ENCODE measurements around the gene ATP5PD. TPM values are rescaled to one million over a fixed set of nuclear protein-coding genes. Genes with fewer than 3 reads are reported as not detected.
"Not testable (repeated sequence)": the region's sequence is repeated elsewhere in the genome, so short reads cannot be mapped to it uniquely, and the experiment has no call there.

ATP5PD gene
- total RNA-seq, 2 experiments from 2014 or later = 175 to 181 TPM

DNA sequence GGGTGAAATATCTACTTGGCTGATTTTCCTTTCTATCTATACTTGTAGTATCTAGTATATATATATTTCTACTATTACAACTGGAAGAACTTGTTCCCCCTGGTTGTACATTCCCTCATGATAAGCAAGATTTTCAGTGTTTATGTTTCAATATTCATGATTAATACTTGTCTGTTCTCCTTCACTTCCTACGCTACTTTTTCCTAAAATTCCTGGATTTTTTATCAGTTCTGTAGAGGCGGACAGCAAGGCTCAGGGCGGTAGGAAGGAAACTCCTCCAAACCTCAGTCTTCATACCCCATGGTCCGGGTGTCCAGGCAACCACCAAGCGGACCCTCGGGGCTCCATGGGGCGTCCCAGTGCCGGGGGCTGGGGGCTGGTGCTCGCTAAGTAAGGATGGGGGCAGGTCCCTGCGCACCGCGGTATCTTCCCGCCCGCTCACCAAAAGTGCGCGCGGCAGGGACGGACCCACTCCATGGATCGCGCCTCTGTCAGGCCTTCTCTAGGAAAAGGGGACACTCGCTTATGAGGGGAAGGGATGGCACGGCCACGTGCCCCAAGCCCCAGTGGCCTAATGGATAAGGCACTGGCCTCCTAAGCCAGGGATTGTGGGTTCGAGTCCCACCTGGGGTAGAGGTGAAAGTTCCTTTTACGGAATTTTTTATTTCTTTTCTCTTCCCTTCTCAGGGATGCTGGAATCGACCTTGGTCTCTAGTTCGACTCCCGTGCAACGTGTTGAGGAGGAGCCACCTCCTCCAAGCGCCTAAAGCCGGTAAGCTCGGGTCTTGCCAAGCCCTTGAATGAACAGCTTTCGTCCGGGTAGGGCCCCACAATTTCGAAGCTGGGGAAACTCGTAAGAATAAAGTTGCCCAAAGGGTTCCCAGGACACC is 13.2 kb downstream of the ATP5PD start:
- ChIA-PET POLR2A (interaction anchor here (0.6 to 2.4 kb wide), 5 partner anchors 13 to 822 kb away, joined by 3 to 16 read pairs (median 4); partner anchors contain the start of genes ATP5PD, KCTD2, MIF4GD and MRPL58), CTCF (interaction anchor here (0.6 to 3.0 kb wide), 5 partner anchors 14 to 169 kb away, joined by 3 to 9 read pairs (median 7); partner anchors contain the start of genes ATP5PD, KCTD2 and MRPL58)

GRCh38 chr17:75032720-75033280 is 14.0 kb downstream of the ATP5PD start:
- POLR2A ChIA-PET = interaction anchor here (1.7 to 2.4 kb wide), 2 partner anchors 14 to 20 kb away, joined by 7 to 11 read pairs; partner anchors contain the start of genes ATP5PD, KCTD2 and MRPL58
- CTCF ChIA-PET = interaction anchor here (0.5 to 1.6 kb wide), 5 partner anchors 9 to 644 kb away, joined by 3 to 4 read pairs (median 3); partner anchors contain the start of gene MRPL58

GRCh38 chr17:75031972-75032719 is 14.6 kb downstream of the ATP5PD start:
- ChIA-PET POLR2A (interaction anchor here (1.7 kb wide), 1 partner anchor 20 kb away, joined by 11 read pairs; the partner anchor contains the start of gene MRPL58), CTCF (interaction anchor here (0.6 to 1.7 kb wide), 7 partner anchors 8 to 74 kb away, joined by 3 to 7 read pairs (median 3); partner anchors contain the start of gene MRPL58)

- POLR2A ChIA-PET = no interaction called here
- CTCF ChIA-PET = no interaction called here
Measured at GRCh38 chr17:75030161-75030560, 16.6 kb downstream of the ATP5PD start.

DNA sequence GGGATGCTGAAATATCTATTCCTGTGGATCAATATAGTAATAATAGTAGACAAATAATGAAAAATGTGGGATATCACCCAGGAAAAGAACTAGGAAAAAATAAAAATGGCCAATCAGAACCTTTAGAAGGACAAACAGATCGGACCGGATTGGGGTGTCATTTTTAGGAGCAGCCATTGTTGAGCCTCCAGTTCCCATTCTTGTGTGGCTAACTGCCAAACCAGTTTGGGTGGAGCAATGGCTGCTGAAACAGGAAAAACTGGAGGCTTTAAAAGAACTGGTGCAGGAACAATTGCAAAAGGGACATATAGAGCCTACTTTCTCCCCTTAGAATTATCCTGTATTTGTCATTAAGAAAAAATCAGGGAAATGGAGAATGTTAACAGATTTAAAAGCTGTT is 20.1 kb downstream of the ATP5PD start:
- POLR2A ChIA-PET = not testable (repeated sequence)

DNA sequence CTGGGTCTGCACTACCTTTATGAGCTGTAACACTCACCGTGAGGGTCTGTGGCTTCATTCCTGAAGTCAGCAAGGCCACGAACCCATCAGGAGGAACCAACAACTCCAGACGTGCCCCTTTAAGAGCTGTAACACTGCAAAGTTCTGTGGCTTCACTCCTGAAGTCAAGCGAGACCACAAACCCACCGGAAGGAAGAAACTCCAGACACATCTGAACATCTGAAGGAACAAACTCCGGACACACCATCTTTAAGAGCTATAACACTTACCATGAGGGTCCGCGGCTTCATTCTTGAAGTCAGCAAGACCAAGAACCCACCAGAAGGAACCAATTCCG is 21.4 kb downstream of the ATP5PD start:
- CTCF ChIA-PET = interaction anchor here (1.1 to 1.2 kb wide), 2 partner anchors 10 to 14 kb away, joined by 3 to 4 read pairs; no protein-coding TSS in a partner anchor
- POLR2A ChIA-PET = interaction anchor here (1.0 kb wide), 1 partner anchor 13 kb away, joined by 3 read pairs; the partner anchor contains the start of gene MRPL58

More for the DNA sequence above, 20.1 kb downstream of the ATP5PD start:
- CTCF ChIA-PET = interaction anchor here (1.1 kb wide), 1 partner anchor 15 kb away, joined by 4 read pairs; no protein-coding TSS in a partner anchor

GRCh38 chr17:75024686-75025397 is 21.9 kb downstream of the ATP5PD start:
- ChIA-PET CTCF (interaction anchor here (1.2 to 2.1 kb wide), 2 partner anchors 11 to 12 kb away, joined by 3 to 7 read pairs; partner anchors contain the start of gene MRPL58), POLR2A (interaction anchor here (1.0 kb wide), 1 partner anchor 12 kb away, joined by 3 read pairs; the partner anchor contains the start of gene MRPL58)

DNA sequence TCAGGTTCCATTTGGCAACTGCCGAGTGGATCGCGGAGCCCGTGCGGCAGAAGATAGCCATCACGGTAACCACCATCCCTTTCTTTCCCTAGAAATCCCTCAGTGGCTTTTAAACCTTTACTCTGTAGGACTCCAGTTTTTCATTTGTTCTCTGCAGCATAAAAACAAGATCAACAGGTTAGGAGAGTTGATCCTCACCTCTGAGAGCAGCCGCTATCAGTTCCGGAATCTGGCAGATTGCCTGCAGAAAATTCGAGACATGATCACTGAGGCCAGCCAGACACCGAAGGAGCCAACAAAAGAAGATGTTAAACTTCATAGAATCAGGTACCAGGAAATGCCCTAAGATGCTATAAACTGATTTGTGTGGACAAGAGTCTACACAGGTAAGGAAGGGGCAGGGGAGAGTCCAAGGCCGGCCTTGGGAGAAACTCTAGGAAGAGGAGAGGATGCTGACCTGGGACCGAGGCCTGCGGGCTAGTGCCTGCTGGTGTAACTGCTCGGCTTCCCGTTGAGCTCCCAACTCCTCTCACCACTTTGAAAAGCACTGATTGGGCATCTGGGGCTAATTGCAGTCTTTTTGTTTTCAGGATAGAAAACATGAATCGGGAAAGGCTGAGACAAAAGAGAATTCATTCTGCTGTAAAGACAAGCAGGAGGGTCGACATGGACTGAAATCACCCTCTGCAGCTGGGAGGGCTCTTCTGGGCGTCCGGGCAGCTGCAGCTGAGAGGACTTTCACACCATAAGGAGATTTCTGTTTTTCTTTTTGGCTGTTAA is 26.2 kb downstream of the ATP5PD start:
- ChIA-PET POLR2A (no interaction called here), CTCF (no interaction called here)

DNA sequence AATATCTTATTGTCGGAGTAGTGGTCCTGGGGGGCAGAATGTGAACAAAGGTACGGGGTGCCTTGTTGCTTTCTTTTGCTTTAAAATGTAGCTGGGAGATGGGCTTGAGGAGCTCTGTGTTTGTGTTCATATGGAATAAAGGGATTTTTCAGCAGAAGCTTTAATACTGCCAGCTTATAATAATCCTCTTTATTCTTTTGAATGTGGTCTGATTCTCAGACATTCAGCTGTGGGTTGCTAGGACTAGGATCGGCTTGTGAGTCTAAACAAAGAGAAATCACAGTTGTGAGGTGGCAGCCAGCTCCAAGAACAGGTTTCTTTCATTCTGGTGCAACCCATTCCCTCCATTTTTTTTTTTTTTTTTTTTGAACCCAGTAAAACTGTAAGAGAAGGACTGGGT is 27.1 kb downstream of the ATP5PD start:
- ChIA-PET CTCF (interaction anchor here (1.4 kb wide), 1 partner anchor 11 kb away, joined by 3 read pairs; no protein-coding TSS in a partner anchor), POLR2A (no interaction called here)

GRCh38 chr17:75019146-75019545 is 27.6 kb downstream of the ATP5PD start:
- ChIA-PET CTCF (interaction anchor here (1.4 kb wide), 1 partner anchor 12 kb away, joined by 3 read pairs; no protein-coding TSS in a partner anchor), POLR2A (no interaction called here)

DNA sequence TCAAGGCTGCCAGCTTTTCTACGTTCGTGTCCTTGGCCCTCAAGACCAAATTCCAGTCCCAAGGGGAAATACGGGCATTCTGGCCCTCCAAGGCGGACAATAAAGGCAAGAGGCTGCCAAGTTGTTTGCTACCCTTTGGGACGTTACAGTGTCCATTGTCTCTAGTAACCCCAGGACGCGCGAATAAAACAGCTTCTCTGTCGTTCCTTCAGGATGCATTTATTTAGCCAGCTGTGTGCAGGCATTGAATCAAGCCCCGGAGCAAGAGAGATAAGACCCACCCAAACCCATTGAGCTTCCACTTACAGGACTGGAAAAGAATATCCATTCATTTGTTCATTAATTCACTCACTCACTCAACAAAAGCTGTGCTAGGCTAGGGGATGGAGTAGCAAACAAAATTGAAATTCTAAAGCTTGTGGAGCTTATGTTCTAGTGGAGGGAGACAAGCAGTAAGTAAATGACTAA is 33.6 kb downstream of the ATP5PD start:
- CTCF ChIA-PET = interaction anchor here (0.8 to 4.7 kb wide), 11 partner anchors 11 to 262 kb away, joined by 3 to 31 read pairs (median 5); partner anchors contain the start of genes CDR2L, HID1 and OTOP2
- POLR2A ChIA-PET = interaction anchor here (0.6 to 2.8 kb wide), 8 partner anchors 10 to 52 kb away, joined by 3 to 17 read pairs (median 6); partner anchors contain the start of genes ATP5PD and CDR2L

GRCh38 chr17:75012346-75013091 is 34.2 kb downstream of the ATP5PD start, which contains the start of gene MRPL58:
Gene MRPL58 (plus strand): TSS chr17:75012670. CDS start chr17:75012687, 17 bp downstream.
- CTCF ChIA-PET = interaction anchor here (0.7 to 4.7 kb wide), 13 partner anchors 12 to 262 kb away, joined by 3 to 31 read pairs (median 5); partner anchors contain the start of genes CDR2L, HID1 and OTOP2
- POLR2A ChIA-PET = interaction anchor here (0.6 to 2.8 kb wide), 9 partner anchors 11 to 175 kb away, joined by 3 to 17 read pairs (median 6); partner anchors contain the start of genes ATP5PD and CDR2L

GRCh38 chr17:75012096-75012345 is 34.7 kb downstream of the ATP5PD start:
- POLR2A ChIA-PET = interaction anchor here (0.6 to 2.8 kb wide), 8 partner anchors 11 to 176 kb away, joined by 3 to 17 read pairs (median 6); partner anchors contain the start of genes ATP5PD and CDR2L
- CTCF ChIA-PET = interaction anchor here (0.7 to 4.7 kb wide), 11 partner anchors 14 to 261 kb away, joined by 3 to 31 read pairs (median 5); partner anchors contain the start of genes CDR2L and HID1

DNA sequence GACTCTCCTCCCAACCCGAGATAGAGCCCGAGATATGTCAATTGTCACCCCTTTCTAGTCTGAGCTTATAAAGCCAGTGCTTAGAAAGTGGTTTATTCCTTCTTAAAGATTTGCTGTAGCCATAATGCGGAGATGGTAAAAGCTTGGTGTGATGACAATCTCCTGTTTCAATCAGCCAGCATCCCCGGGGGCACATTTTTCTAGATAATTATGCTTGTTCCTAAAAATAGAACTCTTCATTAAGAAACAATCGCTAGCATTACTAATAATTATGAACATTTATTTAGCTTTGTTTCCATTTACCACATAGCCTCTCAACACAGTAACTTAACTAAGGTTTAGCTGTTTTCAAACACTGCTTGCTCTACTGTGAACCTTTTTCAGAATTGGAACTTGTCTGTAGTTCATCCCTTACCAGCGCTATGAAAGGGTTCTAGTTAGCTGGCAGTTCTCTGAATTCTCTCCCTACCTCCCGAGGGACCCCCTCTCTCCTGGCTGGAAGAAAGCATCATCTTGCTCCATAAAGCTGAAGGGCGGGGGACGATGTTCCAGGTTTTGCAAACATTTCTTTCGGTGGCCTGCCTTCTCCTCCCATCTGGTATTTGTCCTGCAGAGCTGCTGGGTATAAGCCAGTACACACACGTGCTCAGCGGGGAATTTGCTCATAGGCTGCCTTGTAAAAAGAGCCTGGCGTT is 35.2 kb downstream of the ATP5PD start:
- ChIA-PET POLR2A (interaction anchor here (0.6 to 2.8 kb wide), 7 partner anchors 21 to 249 kb away, joined by 3 to 17 read pairs (median 7); partner anchors contain the start of gene CDR2L), CTCF (interaction anchor here (0.7 to 4.7 kb wide), 10 partner anchors 14 to 261 kb away, joined by 3 to 31 read pairs (median 4); partner anchors contain the start of genes CDR2L and HID1)

GRCh38 chr17:75010683-75011400 is 35.9 kb downstream of the ATP5PD start:
- POLR2A ChIA-PET = interaction anchor here (0.6 to 2.8 kb wide), 5 partner anchors 18 to 250 kb away, joined by 3 to 17 read pairs (median 5); no protein-coding TSS in a partner anchor
- CTCF ChIA-PET = interaction anchor here (0.7 to 4.7 kb wide), 6 partner anchors 15 to 87 kb away, joined by 4 to 31 read pairs (median 4); partner anchors contain the start of genes CDR2L and OTOP2
